Osteoblast (primary cell): ENCODE measurements around the gene FAM24B. TPM values are rescaled to one million over a fixed set of nuclear protein-coding genes. Genes with fewer than 3 reads are reported as not detected.

Source experiments
- DNase-seq: peaks from one replicate; pipeline ENCODE4 v3.0.0; 2011; ENCODE audit warnings: low spot score, mixed read lengths; ENCODE audit not compliant: insufficient read length; ENCODE audit errors: missing footprints
- H2AFZ ChIP-seq: 2 replicates; pipeline ENCODE4 v1.6.0; 2011; ENCODE audit warnings: mild to moderate bottlenecking, low read length
- H3K27ac ChIP-seq: 2 replicates; pipeline ENCODE4 v1.5.1; 2011; ENCODE audit warnings: mild to moderate bottlenecking, low read depth, low read length, moderate library complexity
- H3K27me3 ChIP-seq: 2 replicates; pipeline ENCODE4 v1.6.0; 2012; ENCODE audit warnings: mild to moderate bottlenecking, control low read depth, inconsistent platforms, low read length, moderate library complexity; ENCODE audit not compliant: insufficient read depth
- H3K36me3 ChIP-seq: 2 replicates; pipeline ENCODE4 v1.5.1; 2011; ENCODE audit warnings: mild to moderate bottlenecking, low read length, control low read depth, moderate library complexity; ENCODE audit not compliant: insufficient read depth
- H3K4me1 ChIP-seq: 2 replicates; pipeline ENCODE4 v1.5.1; 2011; ENCODE audit warnings: mild to moderate bottlenecking, low read length, control low read depth, moderate library complexity; ENCODE audit not compliant: insufficient read depth
- H3K4me2 ChIP-seq: 2 replicates; pipeline ENCODE4 v1.6.0; 2011; ENCODE audit warnings: mild to moderate bottlenecking, low read length; ENCODE audit not compliant: insufficient read depth
- H3K4me3 ChIP-seq: fragments of 200-600 bp; sonication (generic); 3 replicates; pipeline ENCODE4 v1.5.1; 2012; ENCODE audit warnings: mild to moderate bottlenecking, low read length, inconsistent platforms; ENCODE audit not compliant: insufficient read depth
- H3K79me2 ChIP-seq: 2 replicates; pipeline ENCODE4 v1.6.0; 2012; ENCODE audit warnings: mild to moderate bottlenecking, low read length, control low read depth, inconsistent platforms; ENCODE audit not compliant: insufficient read depth
- H3K9me3 ChIP-seq: 2 replicates; pipeline ENCODE4 v1.5.1; 2011; ENCODE audit warnings: low read depth, low read length, control low read depth
- H4K20me1 ChIP-seq: 2 replicates; pipeline ENCODE4 v1.6.0; 2012; ENCODE audit warnings: mild to moderate bottlenecking, low read length, control low read depth; ENCODE audit not compliant: insufficient read depth
- total RNA-seq: library from RNA; depleted of rRNA; stranded (reverse); fragments of >200 nt; gene quantifications from 2 replicates; pipeline ENCODE4 v1.2.3, GENCODE V29; 2012
- TF ChIP-seq, protein P1 (sequence below): IDR thresholded peaks from 2 replicates; pipeline ENCODE4 v1.5.1; 2011; ENCODE audit warnings: mild to moderate bottlenecking, low read depth, low read length, moderate library complexity; ENCODE audit errors: extremely low read depth

FAM24B gene
- total RNA-seq, 1 donor, result 1.8 TPM

DNA sequence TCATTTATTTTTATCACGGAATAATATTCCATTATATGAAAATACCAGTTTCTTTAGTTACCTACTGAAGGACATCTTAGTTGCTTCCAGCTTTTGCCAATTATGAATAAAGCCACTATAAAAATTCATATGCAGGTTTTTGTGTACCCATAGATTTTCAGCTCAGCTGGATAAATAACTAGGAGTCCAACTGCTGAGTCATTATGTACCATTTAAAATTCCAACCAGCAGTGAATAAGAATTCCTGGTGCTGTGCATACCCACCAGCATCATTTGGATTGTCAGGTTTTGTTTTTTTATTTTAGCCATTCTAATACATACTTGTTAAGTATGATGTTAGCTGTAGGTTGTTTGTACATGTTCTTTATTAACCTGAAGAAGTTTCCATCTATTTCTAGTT, 14.5 kb downstream of the FAM24B start:
- Histone ChIP-seq H4K20me1 (no peaks in the 10 kb centered on the region), H3K36me3 (no peaks in the 10 kb centered on the region), H3K9me3 (no peaks in the 10 kb centered on the region), H3K27ac (peak overlapping the region; percentile 62), H3K4me3 (no peak overlapping the region), H3K4me2 (peak overlapping the region; percentile 11), H2AFZ (no peak overlapping the region), H3K4me1 (peaks cover 54% of the 10 kb centered on the region), H3K79me2 (peaks cover 36% of the 10 kb centered on the region), H3K27me3 (no peaks in the 10 kb centered on the region)
- TF ChIP-seq, protein P1, sequence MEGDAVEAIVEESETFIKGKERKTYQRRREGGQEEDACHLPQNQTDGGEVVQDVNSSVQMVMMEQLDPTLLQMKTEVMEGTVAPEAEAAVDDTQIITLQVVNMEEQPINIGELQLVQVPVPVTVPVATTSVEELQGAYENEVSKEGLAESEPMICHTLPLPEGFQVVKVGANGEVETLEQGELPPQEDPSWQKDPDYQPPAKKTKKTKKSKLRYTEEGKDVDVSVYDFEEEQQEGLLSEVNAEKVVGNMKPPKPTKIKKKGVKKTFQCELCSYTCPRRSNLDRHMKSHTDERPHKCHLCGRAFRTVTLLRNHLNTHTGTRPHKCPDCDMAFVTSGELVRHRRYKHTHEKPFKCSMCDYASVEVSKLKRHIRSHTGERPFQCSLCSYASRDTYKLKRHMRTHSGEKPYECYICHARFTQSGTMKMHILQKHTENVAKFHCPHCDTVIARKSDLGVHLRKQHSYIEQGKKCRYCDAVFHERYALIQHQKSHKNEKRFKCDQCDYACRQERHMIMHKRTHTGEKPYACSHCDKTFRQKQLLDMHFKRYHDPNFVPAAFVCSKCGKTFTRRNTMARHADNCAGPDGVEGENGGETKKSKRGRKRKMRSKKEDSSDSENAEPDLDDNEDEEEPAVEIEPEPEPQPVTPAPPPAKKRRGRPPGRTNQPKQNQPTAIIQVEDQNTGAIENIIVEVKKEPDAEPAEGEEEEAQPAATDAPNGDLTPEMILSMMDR, result no peak
- DNase-seq, result peak; percentile 83

DNA sequence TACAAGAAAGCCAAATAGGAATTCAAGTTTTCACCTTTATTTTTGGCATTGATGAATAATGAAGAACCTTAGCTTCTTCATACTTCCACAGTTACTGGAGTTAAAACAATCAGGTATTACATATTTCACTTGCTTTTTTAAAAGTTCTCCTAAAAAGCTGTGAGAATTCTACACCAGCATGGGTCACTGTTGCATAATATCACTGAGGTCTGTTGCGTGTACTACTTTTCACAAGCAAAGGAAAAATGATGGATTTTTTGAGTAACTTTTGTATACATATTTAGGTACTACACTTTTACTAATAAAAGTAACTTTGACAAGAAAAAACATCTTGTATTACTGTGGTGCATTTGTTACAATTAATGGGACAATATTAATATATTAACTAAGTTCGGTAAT, 15.2 kb downstream of the FAM24B start:
- no peaks in the 10 kb centered on the region for H3K36me3 ChIP-seq
- H3K9me3 ChIP-seq, result no peaks in the 10 kb centered on the region
- no peaks in the 10 kb centered on the region for H4K20me1 ChIP-seq
- no peak overlapping the region for H3K4me2 ChIP-seq
- H2AFZ ChIP-seq, result no peak overlapping the region
- H3K4me1 ChIP-seq, result peaks cover 54% of the 10 kb centered on the region
- TF ChIP-seq, protein P1, result no peak
- H3K27me3 ChIP-seq, result no peaks in the 10 kb centered on the region
- peak overlapping the region; percentile 62 for H3K27ac ChIP-seq
- H3K79me2 ChIP-seq, result peaks cover 43% of the 10 kb centered on the region
- DNase-seq, result no peak
- no peak overlapping the region for H3K4me3 ChIP-seq

DNA sequence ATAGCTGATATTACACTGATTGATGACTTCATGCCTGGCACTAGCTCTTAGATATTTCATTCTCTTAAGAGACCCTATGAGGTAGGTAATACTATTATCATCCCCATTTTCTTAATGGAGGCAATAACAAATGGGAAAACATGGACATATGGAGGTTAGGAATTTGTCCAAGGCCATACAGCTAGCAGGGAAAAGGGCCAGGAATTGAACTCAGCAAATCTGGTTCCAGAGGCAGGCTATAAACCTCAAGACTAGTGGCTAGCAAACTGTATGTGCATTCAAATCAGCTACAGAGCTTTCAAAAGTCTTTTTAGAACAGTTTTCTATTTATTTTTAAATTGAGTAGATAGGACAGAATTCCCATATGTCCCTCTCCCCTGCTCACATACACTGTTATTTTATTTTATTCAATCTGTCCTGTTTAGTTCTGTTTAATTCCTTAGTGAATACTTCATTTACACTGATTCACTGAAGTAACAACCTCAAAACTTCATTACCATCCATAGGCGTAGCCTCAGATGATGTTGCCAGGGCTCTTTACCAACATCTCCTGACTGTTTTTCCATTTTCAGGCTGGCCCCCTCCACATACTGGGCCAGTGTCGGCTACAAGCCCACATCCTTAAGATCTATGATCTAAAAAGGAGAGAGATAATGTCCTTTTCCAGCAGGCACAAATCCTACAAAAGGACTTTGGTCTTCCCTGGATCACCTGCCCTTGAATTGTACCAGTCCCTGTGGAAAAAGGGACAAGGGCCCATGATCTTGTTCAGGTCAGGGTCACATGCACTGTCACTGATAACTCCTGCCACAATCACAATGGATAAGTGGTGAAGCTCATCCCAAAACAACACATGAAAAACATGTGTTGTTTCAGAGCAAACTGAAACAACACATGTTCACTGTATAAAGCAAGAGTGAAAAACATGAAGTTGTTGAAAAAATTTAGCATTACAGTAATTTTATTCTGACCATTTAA, 15.9 kb downstream of the FAM24B start:
- H3K27ac ChIP-seq, result peak overlapping the region; percentile 62
- TF ChIP-seq, protein P1, result no peak
- no peak overlapping the region for H3K4me3 ChIP-seq
- H2AFZ ChIP-seq, result no peak overlapping the region
- H3K9me3 ChIP-seq, result no peaks in the 10 kb centered on the region
- peaks cover 54% of the 10 kb centered on the region for H3K4me1 ChIP-seq
- H4K20me1 ChIP-seq, result no peaks in the 10 kb centered on the region
- H3K4me2 ChIP-seq, result no peak overlapping the region
- peaks cover 50% of the 10 kb centered on the region for H3K79me2 ChIP-seq
- DNase-seq, result no peak
- no peaks in the 10 kb centered on the region for H3K36me3 ChIP-seq
- H3K27me3 ChIP-seq, result no peaks in the 10 kb centered on the region

DNA sequence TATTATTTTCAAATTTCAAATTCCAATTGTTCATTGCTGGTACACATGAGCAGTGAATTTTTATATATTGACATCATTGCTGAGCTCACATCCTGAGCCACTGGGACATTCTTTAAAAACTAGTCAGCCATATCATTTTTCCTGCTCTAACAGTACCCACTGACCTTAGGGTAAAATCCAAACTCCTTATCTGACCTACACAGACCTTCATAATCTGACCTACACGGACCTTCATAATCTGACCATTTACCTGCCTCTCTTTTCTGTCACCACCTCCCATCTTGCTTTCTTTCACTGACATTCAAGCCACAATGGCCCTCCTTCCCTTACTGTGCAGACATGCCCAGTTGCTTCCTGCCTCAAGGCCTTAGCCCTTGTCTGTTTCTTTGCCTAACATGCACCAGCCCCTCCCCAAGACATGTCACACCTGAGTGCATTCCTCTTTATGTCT, 17.6 kb downstream of the FAM24B start:
- peaks cover 52% of the 10 kb centered on the region for H3K4me1 ChIP-seq
- no peaks in the 10 kb centered on the region for H3K36me3 ChIP-seq
- peak overlapping the region; percentile 78 for H3K27ac ChIP-seq
- H2AFZ ChIP-seq, result no peak overlapping the region
- no peaks in the 10 kb centered on the region for H3K27me3 ChIP-seq
- no peaks in the 10 kb centered on the region for H4K20me1 ChIP-seq
- peak overlapping the region; percentile 6 for H3K4me2 ChIP-seq
- H3K4me3 ChIP-seq, result no peak overlapping the region
- no peak for DNase-seq
- H3K79me2 ChIP-seq, result peaks cover 60% of the 10 kb centered on the region
- TF ChIP-seq, protein P1, result no peak
- H3K9me3 ChIP-seq, result no peaks in the 10 kb centered on the region
